ENCODE results near the gene PROK1.

Gene PROK1

GRCh38 chr1:110466646-110467280 lies 15.8 kb downstream of the PROK1 start:
- DNase-seq, result no peak

DNA sequence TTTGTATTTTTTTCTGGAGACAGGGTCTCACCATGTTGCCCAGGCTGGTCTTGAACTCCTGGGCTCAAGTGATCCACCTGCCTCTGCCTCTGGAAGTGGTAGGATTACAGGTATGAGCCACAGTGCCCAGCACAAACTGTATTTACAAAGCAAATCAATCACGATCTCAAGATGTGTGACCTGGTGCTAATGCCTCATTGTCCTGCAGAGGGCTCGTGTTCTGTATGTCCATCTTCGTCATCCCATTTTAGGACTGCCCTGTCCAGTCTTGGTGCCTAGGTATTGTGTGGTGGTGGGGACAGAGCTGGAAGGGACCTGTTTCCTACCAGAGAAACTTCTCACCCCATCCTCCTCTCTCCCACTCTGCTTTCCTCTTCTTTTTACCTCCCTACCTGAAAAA lies 20.2 kb downstream of the PROK1 start:
- no peak for DNase-seq

DNA sequence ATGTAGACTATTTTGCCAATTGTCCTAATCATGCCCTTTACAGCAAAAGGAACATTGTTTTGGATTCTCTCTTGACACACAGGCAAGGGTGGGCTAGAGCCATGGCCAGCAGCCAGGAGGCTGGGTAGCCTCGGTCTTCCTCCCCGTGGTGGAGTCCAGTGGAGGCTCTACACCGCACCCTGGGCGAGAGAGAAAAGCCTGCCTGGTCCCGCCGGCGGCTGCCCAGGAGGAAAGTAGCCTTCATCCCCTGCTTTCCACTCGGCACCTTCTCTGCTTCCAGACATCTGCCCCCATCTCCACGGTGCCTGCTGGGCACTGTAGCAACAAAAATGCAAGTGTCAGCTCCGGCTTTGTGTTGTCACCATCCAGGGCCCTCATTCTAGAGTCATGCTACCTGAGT lies 21.6 kb downstream of the PROK1 start:
- DNase-seq, result no peak

- DNase-seq, result no peak
Measured at GRCh38 chr1:110474444-110474843, 23.5 kb downstream of the PROK1 start.

DNA sequence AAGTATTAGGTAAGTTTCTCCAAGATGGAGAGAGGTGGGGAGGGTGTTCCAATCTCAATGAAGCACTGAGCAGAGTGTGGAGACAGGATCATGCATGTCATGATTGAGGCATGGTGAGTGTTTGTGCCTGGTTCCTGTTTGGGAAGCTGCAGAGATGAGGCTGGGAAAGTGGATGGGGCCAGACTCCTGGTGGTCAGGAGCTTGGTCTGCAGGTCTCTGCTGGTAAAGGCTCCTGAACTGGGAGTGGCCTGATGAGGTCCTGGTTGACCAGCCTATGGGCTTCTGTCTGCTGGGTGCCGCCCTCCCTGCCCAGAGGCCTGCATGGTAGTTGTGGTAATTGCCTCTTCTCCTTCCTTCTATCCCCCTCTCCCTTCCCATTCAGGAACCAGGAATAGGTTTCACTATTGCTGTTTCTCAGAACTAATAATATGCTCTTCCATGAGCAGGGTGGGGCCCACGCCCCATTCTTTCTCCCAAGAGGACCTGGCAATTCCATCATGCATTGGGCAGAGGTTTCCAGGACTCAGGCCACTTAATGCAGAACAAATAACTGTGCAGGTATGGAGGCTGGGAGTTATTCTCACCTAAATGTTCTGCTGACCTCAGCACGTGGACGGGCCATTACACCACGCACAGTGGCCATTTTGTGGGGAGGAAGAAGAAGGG lies 24.5 kb downstream of the PROK1 start:
- peak; percentile 29 for DNase-seq

DNA sequence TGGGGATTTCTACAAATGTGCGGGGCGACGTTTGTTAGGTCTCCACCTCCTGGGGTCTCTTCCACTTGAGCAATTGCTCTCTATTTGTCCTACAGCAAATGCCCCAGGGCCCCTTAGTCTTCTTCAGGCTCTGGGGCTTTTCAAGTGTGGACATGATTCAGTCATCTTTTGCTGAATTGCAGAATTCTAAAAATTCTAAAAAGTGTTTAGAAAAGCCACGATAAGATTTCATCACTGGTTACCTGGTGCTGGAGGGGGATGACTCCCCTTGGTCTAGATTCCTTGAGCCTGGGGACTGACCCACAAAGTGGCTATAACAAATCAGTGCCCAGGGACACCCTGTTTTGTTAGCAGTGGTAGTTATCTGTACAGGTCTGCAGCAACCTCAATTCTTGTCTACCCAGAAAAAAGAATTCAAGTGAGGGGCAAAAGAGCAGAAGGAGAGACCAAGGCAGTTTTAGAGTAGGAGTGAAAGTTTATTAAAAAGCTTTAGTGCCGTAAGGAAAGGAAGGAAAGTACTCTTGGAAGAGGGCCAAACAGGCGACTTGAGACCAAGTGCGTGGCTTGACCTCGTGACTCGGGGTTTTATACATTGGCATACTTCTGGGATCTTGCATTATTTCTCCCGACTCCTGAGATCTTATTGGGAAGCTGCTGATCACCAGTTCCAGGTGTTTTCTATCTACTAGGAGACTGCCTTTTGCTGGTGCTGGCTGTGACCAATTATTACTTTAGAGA lies 25.2 kb downstream of the PROK1 start:
- no peak for DNase-seq

GRCh38 chr1:110477041-110477440 lies 26.1 kb downstream of the PROK1 start:
- DNase-seq, result peak; percentile 79

GRCh38 chr1:110477445-110477957 lies 26.6 kb downstream of the PROK1 start:
- no peak for DNase-seq

DNA sequence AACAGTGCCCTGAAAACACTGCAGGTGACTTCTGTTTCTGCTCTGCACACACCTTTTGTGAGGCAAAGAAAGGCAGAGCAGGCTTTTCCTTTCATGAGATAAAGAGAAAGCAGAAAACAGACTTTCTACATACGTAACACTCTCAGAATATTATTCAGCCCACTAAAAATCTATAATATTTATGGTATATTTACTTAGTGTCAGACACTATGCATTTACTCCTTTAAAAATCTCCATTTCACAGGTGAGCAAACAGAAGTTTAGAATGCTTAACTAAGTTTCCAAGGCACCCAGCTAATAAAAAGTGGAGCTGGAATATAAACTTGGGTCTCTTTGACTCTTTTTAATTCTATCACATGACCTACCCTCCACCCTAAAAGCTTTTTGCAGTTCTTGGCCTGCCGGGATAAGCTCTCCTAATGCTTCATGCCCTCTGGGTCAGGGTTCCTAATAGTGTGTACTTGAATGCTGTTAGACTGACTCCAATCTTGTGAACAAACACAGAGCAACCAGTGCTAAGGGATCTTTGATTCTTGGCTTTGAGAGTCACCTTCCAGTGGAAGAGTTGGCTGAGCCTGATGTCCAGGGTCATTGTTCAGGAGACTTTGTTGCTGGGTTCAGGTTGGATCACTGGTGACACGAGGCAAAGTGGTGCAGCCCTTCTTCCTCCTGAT lies 27.2 kb downstream of the PROK1 start:
- DNase-seq, result no peak

- DNase-seq, result no peak
Measured at GRCh38 chr1:110478886-110479285, 27.9 kb downstream of the PROK1 start.

DNA sequence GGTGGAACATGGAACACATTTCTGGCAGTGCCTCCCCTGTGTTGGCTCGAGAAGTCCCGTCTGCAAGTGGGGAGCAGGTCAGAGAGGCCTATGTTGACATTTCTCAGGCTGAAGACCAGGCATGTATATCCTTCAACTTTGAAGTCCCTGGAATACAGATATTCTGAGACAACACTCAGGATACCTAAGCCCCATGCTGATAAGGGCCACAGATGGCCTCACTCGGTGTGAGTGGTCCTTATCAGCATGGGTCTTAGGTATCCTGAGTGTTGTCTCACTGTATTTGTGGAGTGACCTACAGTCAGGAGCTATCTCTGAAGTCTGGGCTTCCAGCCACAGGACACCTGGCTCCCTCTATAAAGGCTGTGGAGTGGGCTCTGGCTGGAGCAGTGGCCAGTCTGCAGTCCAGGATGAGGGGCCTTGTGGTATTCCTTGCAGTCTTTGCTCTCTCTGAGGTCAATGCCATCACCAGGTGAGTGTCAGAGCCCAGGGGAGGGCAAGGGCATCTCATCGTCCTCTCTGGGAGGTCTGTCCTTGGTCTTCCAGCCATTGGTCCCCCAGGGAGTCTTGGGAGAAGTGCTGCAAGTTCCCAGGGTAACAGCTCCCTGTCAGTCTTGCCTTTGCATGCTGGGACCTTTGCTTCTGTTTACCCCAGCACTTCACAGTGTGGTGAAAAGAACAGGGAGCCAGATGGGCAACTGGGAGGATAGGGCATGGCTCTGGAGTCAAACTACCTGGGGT lies 29.6 kb downstream of the PROK1 start:
- DNase-seq, result no peak

DNA sequence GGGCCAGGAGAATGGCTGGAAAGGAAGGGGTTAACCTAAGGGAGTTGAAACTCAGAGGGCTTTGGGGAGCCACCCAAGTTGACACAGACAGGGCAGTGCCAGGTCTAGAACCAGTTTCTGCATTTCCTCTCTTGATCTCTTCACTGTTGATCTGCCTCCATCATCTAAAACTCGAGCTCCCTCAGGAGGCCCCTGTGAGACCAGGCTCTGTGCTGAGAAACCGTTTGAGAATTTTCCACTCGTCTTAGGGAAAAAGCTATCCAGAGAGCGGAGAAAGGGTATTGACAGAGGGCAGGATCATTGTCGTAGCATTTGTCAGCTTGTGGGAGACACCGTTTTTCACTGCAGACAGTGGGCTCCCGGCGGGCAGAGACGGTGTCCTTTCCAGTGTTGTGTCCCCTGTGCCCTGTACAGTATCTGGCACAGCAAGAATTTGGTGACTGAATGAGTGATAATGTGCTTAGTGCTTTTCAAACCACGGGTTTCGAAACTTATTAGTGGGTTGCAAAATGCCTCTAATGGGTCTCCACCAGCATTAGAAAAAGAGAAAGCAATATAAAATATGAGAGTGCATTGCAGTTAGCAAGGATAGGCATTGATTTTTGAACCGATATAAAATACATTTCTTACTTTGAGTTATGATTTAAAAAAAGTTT lies 31.1 kb downstream of the PROK1 start:
- DNase-seq, result no peak

DNA sequence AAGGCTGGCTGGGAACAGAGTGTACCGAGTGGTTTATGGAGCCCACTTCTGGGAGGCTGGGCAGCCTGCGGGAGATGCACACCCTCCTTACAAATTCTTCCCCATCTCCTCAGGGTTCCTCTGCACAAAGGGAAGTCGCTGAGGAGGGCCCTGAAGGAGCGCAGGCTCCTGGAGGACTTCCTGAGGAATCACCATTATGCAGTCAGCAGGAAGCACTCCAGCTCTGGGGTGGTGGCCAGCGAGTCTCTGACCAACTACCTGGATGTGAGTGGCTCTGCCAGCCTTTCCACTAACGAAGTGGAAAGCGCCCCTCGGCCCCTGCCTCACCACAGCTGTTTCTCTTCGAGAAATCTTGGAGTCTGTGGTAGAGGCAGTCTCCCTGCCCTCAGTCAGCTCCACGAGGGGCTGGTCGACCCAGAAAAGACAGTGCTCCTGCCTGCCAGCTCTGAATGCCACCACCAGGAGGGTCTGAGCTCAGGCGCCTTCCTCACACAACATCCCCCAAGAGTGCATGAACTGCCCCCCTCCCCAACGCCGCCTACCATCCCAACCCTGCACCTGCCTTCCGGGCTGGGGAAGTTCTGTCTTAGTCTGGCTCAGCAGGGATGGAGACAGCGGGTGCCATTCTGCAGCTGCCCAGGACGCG lies 31.8 kb downstream of the PROK1 start:
- DNase-seq, result no peak

- DNase-seq, result no peak
Measured at GRCh38 chr1:110483308-110483685, 32.3 kb downstream of the PROK1 start.

DNA sequence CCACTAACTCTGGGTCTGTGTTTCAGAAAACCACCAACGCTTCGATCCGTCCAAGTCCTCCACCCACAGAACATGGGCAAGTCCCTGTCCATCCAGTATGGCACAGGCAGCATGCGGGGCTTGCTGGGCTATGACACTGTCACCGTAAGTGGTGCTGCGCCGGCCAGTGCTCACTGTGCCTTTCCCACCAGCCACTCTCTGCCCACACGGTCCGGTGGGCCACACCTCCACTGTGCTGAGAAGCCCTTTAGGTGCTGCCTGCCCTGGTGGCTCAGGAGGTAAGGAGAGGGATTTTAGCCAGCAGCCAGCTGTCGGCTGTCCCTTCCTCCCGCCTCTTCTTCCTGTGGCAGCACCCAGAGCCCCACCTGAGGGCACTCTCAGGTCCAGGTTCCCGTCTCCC lies 33.9 kb downstream of the PROK1 start:
- DNase-seq, result no peak

DNA sequence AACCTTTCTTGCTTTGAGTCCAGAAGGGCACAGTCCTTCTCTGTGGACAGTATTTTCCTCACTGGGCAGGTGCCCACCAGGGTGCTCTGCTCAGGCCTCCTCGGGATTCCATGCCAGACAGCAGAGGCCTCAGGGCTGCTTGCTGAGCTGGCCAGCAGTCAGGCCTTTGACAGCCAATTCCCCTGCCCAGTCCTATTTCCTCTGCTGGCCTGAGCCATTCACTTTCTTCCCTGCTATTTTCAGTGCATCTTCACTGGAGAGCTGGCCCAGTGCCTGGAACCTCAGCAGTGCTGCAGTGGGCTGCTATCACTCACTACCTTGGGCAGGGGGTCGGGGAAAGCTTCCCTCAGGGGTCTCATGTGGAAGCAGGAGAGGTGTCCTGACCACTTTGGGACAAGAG lies 34.8 kb downstream of the PROK1 start:
- no peak for DNase-seq

DNA sequence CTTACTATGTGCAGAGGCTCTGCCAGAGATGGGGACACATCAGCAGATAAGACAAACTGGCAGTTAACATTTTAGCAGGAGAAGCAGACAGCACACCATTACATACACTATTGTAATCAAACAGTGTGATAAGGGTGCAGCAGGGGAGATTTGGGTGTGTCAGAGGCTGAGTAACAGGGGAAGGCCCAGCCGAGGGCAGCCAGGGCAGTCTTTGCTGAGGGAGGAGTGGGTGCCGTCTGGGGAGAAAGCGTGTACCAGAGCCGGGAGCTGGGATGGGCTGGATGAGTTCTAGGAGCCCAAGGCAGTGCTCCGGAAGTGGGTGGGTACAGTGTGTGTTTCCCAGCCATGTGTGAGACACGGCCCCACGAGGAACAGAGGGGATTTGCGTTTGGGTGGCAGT lies 36.8 kb downstream of the PROK1 start:
- peak; percentile 84 for DNase-seq

DNA sequence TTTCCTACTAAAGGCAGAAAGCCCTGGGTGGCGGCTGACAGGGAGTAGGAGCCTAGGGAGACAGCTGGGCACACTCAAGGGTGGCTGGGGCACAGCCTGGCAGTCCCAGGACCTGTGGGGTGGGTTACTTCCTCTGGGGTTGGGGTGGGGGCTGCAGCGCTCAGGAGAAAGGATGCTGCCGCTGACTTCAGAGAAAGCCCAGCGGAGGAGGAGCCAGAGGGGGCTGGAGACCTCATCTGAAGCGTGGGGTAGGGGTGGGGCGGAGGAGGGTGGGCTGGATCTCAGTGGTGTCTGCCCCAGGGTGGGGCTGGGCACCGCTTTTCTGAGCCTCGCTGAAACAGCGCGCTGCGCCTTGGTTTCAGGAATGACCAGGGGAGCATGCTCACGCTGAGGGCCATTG lies 37.2 kb downstream of the PROK1 start:
- no peak for DNase-seq

DNA sequence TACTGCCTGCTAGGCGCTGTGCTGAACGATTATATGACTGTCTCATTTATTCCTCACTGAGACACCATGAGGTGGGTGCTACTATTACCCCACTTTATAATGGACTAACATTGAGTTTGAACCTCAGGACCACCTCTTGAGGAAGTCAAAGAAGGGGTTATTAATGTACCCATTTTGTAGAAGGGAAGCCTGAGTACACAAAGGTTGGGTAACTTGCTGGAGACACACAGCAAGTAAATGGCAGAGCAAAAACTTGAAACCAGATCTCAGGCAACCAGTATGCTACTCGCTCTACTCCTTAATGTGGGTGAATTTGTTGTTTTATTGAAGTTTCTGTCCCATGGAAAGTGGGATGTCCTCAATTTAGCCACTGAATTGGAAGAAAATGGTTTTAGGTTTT lies 37.9 kb downstream of the PROK1 start:
- DNase-seq, result no peak

GRCh38 chr1:110489406-110489805 lies 38.5 kb downstream of the PROK1 start:
- no peak for DNase-seq

DNA sequence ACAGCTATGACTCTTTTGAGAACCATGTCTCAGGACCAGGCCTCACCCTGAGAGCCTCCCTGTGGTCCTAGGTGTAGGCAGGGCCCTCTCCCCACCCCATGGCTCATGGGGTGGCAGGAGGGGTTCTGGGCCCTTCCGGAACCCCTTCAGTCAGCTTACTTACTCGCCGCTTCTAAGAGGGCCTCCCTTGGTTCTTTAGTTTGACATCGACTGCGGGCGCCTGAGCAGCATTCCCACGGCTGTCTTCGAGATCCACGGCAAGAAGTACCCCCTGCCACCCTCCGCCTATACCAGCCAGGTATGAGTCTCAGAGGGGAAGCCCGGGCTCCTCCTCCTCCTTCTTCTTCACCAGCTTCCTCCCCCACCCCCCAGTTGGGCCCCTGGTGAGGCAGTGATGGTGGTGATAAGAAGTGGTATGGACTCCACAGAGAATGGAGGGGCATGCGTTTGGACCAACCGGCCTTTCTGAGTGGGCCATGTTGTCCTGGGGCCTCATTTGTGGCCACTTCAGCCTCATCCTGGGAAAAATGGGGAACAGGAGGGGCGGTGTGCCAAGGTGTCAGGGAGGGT lies 39.1 kb downstream of the PROK1 start:
- DNase-seq, result no peak
